H1 (cell line): ENCODE results near the gene VPS13D. TPM values are rescaled to one million over a fixed set of nuclear protein-coding genes. Genes with fewer than 3 reads are reported as not detected.

ENCODE experiments used
- CTCF ChIA-PET: fragments of 300-600 bp; sonication (Branson Sonifier 250); formaldehyde crosslinking; loops from one replicate; lab custom pipeline; 2021; ENCODE audit not compliant: partially characterized antibody; lab: Charles Lee
- POLR2A ChIA-PET: fragments of 300-600 bp; sonication (Branson Sonifier 250); formaldehyde crosslinking; loops from one replicate; lab custom pipeline; 2021; ENCODE audit warnings: inconsistent platforms; ENCODE audit not compliant: partially characterized antibody; lab: Charles Lee
- DNase-seq, 2 experiments: peaks; one replicate each; pipeline versions ENCODE4 v3.0.0 to v3.0.0-alpha.2; 2010 to 2022; ENCODE audit warnings: low spot score in 2 of 2, low read depth in 1 of 2, mixed read lengths in 1 of 2
- FAIRE-seq: peaks from 2 replicates; lab custom pipeline; 2011; peaks lifted over from hg19 to GRCh38; lab: Jason Lieb, UNC
- H2AFZ ChIP-seq: 2 replicates; pipeline ENCODE4 v1.8.1; 2012; ENCODE audit warnings: low read length, inconsistent platforms
- H2AK5ac ChIP-seq: 2 replicates; pipeline ENCODE4 v1.6.1; 2013; ENCODE audit warnings: low read depth, low read length
- H2BK120ac ChIP-seq: replicated peaks from 2 replicates; pipeline ENCODE3; 2013; ENCODE audit warnings: low read depth, low read length, inconsistent platforms
- H2BK12ac ChIP-seq: 2 replicates; pipeline ENCODE4 v1.6.1; 2013; ENCODE audit warnings: low read depth, low read length
- H2BK15ac ChIP-seq: 2 replicates; pipeline ENCODE4 v1.6.1; 2013; ENCODE audit warnings: low read length
- H2BK20ac ChIP-seq: 2 replicates; pipeline ENCODE4 v1.6.1; 2013; ENCODE audit warnings: low read length
- H2BK5ac ChIP-seq: 2 replicates; pipeline ENCODE4 v1.6.1; 2013; ENCODE audit warnings: low read depth, low read length
- H3K14ac ChIP-seq: 2 replicates; pipeline ENCODE4 v1.6.1; 2013; ENCODE audit warnings: inconsistent platforms; ENCODE audit not compliant: insufficient read length
- H3K18ac ChIP-seq: 2 replicates; pipeline ENCODE4 v1.6.1; 2013; ENCODE audit warnings: low read length; ENCODE audit errors: extremely low read depth
- H3K23ac ChIP-seq: 2 replicates; pipeline ENCODE4 v1.6.1; 2013; ENCODE audit warnings: inconsistent platforms; ENCODE audit not compliant: insufficient read length
- H3K23me2 ChIP-seq: 2 replicates; pipeline ENCODE4 v1.6.1; 2013; ENCODE audit warnings: low read depth, low read length
- H3K27ac ChIP-seq: 2 replicates; pipeline ENCODE4 v1.6.1; 2011; ENCODE audit warnings: low read depth, low read length, inconsistent platforms
- H3K27me3 ChIP-seq, 4 experiments: replicated peaks in 1 of 4; 1 replicate in 1 of 4; 2 replicates in 3 of 4; pipeline versions ENCODE4 v1.6.1 to v1.8.1; 2011 to 2013; ENCODE audit warnings: low read length in 3 of 4, mild to moderate bottlenecking in 3 of 4, inconsistent platforms in 2 of 4, mixed read lengths in 2 of 4, moderate library complexity in 1 of 4; ENCODE audit not compliant: control insufficient read depth in 3 of 4, insufficient read depth in 3 of 4; ENCODE audit errors: extremely low read depth in 1 of 4
- H3K36me3 ChIP-seq, 4 experiments: 2 replicates each; pipeline versions ENCODE4 v1.6.1 to v1.8.1; 2011 to 2013; ENCODE audit warnings: mild to moderate bottlenecking in 4 of 4, low read length in 3 of 4, moderate library complexity in 2 of 4, control low read depth in 1 of 4, inconsistent platforms in 1 of 4; ENCODE audit not compliant: insufficient read depth in 4 of 4, control insufficient read depth in 2 of 4
- H3K4ac ChIP-seq: replicated peaks from 2 replicates; pipeline ENCODE3; 2013; ENCODE audit warnings: low read length, low read depth, mixed read lengths, inconsistent platforms; ENCODE audit not compliant: insufficient read length
- H3K4me1 ChIP-seq, 4 experiments: replicated peaks in 1 of 4; 1 replicate in 1 of 4; 2 replicates in 3 of 4; pipeline versions ENCODE4 v1.6.1 to v1.8.1; 2011 to 2013; ENCODE audit warnings: low read length in 3 of 4, inconsistent platforms in 2 of 4, mixed read lengths in 1 of 4; ENCODE audit not compliant: insufficient read depth in 4 of 4, control insufficient read depth in 3 of 4
- H3K4me2 ChIP-seq, 2 experiments: 2 replicates each; pipeline versions ENCODE4 v1.6.1 to v1.8.1; 2011 to 2013; ENCODE audit warnings: low read depth in 2 of 2, low read length in 2 of 2, control low read depth in 1 of 2, inconsistent platforms in 1 of 2, mild to moderate bottlenecking in 1 of 2; ENCODE audit not compliant: insufficient read depth in 1 of 2
- H3K4me3 ChIP-seq, 4 experiments: fragments of 200-600, 300-600 bp in 1 of 4; sonication (generic), shearing (Covaris generic), sonication (Bioruptor Twin) in 1 of 4; 2 replicates each; pipeline versions ENCODE4 v1.5.1 to v1.8.1; 2011 to 2016; ENCODE audit warnings: low read length in 4 of 4, low read depth in 3 of 4, control low read depth in 2 of 4, inconsistent platforms in 2 of 4, mild to moderate bottlenecking in 2 of 4, mixed read lengths in 1 of 4, moderate library complexity in 1 of 4; ENCODE audit not compliant: insufficient read depth in 2 of 4; ENCODE audit errors: extremely low read depth in 1 of 4
- H3K56ac ChIP-seq: replicated peaks from 2 replicates; pipeline ENCODE3; 2013; ENCODE audit warnings: low read depth, mild to moderate bottlenecking, mixed read lengths, low read length, inconsistent platforms; ENCODE audit not compliant: insufficient read length
- H3K79me1 ChIP-seq: 2 replicates; pipeline ENCODE4 v1.6.1; 2013; ENCODE audit warnings: low read depth, low read length, control low read depth
- H3K79me2 ChIP-seq, 2 experiments: 2 replicates each; pipeline versions ENCODE4 v1.6.1 to v1.8.1; 2012 to 2013; ENCODE audit warnings: low read length in 2 of 2, mild to moderate bottlenecking in 2 of 2, inconsistent platforms in 1 of 2; ENCODE audit not compliant: insufficient read depth in 2 of 2, control insufficient read depth in 1 of 2
- H3K9ac ChIP-seq, 4 experiments: replicated peaks in 1 of 4; 1 replicate in 1 of 4; 2 replicates in 3 of 4; pipeline versions ENCODE4 v1.6.1 to v1.8.1; 2011 to 2013; ENCODE audit warnings: low read depth in 3 of 4, low read length in 3 of 4, control low read depth in 2 of 4, mild to moderate bottlenecking in 2 of 4, moderate library complexity in 2 of 4, inconsistent platforms in 1 of 4; ENCODE audit errors: extremely low read depth in 1 of 4
- H3K9me3 ChIP-seq, 2 experiments: 2 replicates each; pipeline versions ENCODE4 v1.6.1 to v1.8.1; 2012 to 2013; ENCODE audit warnings: mild to moderate bottlenecking in 2 of 2, moderate library complexity in 2 of 2, control low read depth in 1 of 2, inconsistent platforms in 1 of 2, low read depth in 1 of 2, low read length in 1 of 2, mixed read lengths in 1 of 2; ENCODE audit not compliant: insufficient read depth in 2 of 2
- H4K20me1 ChIP-seq, 2 experiments: replicated peaks in 1 of 2; 2 replicates each; pipeline versions ENCODE3 to v1.8.1; 2011 to 2013; ENCODE audit warnings: inconsistent platforms in 2 of 2, low read length in 2 of 2, mild to moderate bottlenecking in 1 of 2; ENCODE audit not compliant: insufficient read depth in 2 of 2, control insufficient read depth in 1 of 2
- H4K5ac ChIP-seq: 2 replicates; pipeline ENCODE4 v1.6.1; 2013; ENCODE audit warnings: low read length, low read depth, mixed read lengths, inconsistent platforms; ENCODE audit not compliant: insufficient read length
- H4K8ac ChIP-seq: 2 replicates; pipeline ENCODE4 v1.8.0; 2013; ENCODE audit warnings: mild to moderate bottlenecking, moderate library complexity, low read length, inconsistent platforms; ENCODE audit not compliant: insufficient read depth; ENCODE audit errors: extremely low read depth
- H4K91ac ChIP-seq: replicated peaks from 2 replicates; pipeline ENCODE3; 2013; ENCODE audit warnings: low read length, mixed read lengths, inconsistent platforms; ENCODE audit not compliant: insufficient read length
- CTBP2 ChIP-seq: IDR thresholded peaks from 2 replicates; pipeline ENCODE4 v1.7.0; 2011; ENCODE audit warnings: borderline replicate concordance, mild to moderate bottlenecking, moderate library complexity, mixed read lengths, low read length; ENCODE audit not compliant: insufficient read depth, insufficient read length
- EGR1 ChIP-seq: IDR thresholded peaks from 2 replicates; pipeline ENCODE4 v1.6.1; 2011; ENCODE audit warnings: low read depth, low read length, borderline replicate concordance
- GTF2F1 ChIP-seq: IDR thresholded peaks from 2 replicates; pipeline ENCODE4 v1.6.1; 2012; ENCODE audit warnings: low read depth, low read length, improper control_type of control experiment, borderline replicate concordance
- RAD21 ChIP-seq, 2 experiments: IDR thresholded peaks in 1 of 2; conservative IDR thresholded peaks in 1 of 2; 2 replicates each; pipeline ENCODE4 v1.6.1; 2011; ENCODE audit warnings: low read depth in 2 of 2, low read length in 2 of 2, improper control_type of control experiment in 1 of 2, inconsistent platforms in 1 of 2, mild to moderate bottlenecking in 1 of 2, moderate library complexity in 1 of 2
- RFX5 ChIP-seq: IDR thresholded peaks from 2 replicates; pipeline ENCODE4 v1.6.1; 2011; ENCODE audit warnings: low read depth, low read length, improper control_type of control experiment, borderline replicate concordance
- RNF2 ChIP-seq: fragments of 200-900, 300-1000 bp; sonication (generic); IDR thresholded peaks from 2 replicates; pipeline ENCODE4 v1.7.1; 2016; ENCODE audit warnings: borderline replicate concordance, low read depth, mild to moderate bottlenecking, antibody characterized with exemption, low read length; ENCODE audit not compliant: poor library complexity, severe bottlenecking; ENCODE audit errors: missing control alignments
- SIRT6 ChIP-seq: IDR thresholded peaks from one replicate; pipeline ENCODE4 v1.7.1; 2012; ENCODE audit warnings: low read length, inconsistent platforms
- SUZ12 ChIP-seq: fragments of 200-600 bp; sonication (generic); IDR thresholded peaks from 2 replicates; pipeline ENCODE4 v1.6.1; 2012; ENCODE audit warnings: mild to moderate bottlenecking, inconsistent platforms, low read length, moderate library complexity, mixed read lengths
- ZNF274 ChIP-seq: IDR thresholded peaks from 2 replicates; pipeline ENCODE4 v1.7.0; 2012; ENCODE audit warnings: low read length, borderline replicate concordance; ENCODE audit errors: extremely low read depth
- WGBS, 2 experiments: shearing (Covaris generic) in 1 of 2; methylation state at CpG; one replicate each; pipeline versions ENCODE4 v1.1.6 to v1.1.7; 2013 to 2015; ENCODE audit warnings: low lambda C conversion rate in 2 of 2, mixed read lengths in 2 of 2, inconsistent platforms in 1 of 2, low coverage in 1 of 2, missing lambda C conversion rate in 1 of 2; ENCODE audit not compliant: insufficient replicate concordance in 2 of 2, insufficient coverage in 1 of 2, insufficient read length in 1 of 2; ENCODE audit errors: extremely low coverage in 1 of 2, missing lambda C conversion rate in 1 of 2; 5-methylcytosine and 5-hydroxymethylcytosine counted together
- polyA plus RNA-seq, 7 experiments: library from polyadenylated mRNA; depleted of rRNA in 3 of 7; stranded (reverse) in 5 of 7; unstranded in 2 of 7; fragments of >200 nt in 5 of 7; fragments of 200-250 nt in 2 of 7; gene quantifications; 1 replicate in 5 of 7; 2 replicates in 1 of 7; 4 replicates in 1 of 7; pipeline versions ENCODE4 v1.2.1 to v1.2.3, GENCODE V29; 2011 to 2013; ENCODE audit warnings: missing spikeins in 2 of 7, mixed read lengths in 2 of 7
- total RNA-seq: library from RNA; stranded (reverse); fragmentation: NEBNext Ultra II Directional; extraction: Animal tissue kit (Norgen Biotek cat#: 25700); gene quantifications from 2 replicates; pipeline ENCODE4 v1.2.1, GENCODE V29; 2021

VPS13D gene
- total and polyA plus RNA-seq, 2 of the 8 experiments (the other 6 are each of a cell fraction or from before 2014, with no cell fraction given), result 10.9 to 31.2 TPM

GRCh38 chr1:12180903-12181302, 48.9 kb upstream of the VPS13D start:
- no peak overlapping the region for H2BK15ac ChIP-seq
- TF ChIP-seq RFX5 (no peak), ZNF274 (no peak), SIRT6 (no peak), SUZ12 (no peak), CTBP2 (no peak), RAD21 (IDR thresholded peaks at IDR 0.05 in 1 of 2, conservative IDR thresholded peaks at IDR 0.05 in 1 of 2; ENCODE audit: low read depth in 2 of 2, low read length in 2 of 2) (no peak), RNF2 (no peak), GTF2F1 (no peak), EGR1 (no peak)
- CTCF ChIA-PET, result interaction anchor here (1.6 to 5.0 kb wide), 3 partner anchors 12 to 56 kb away, joined by 5 to 29 read pairs (median 9); no protein-coding TSS in a partner anchor

More at GRCh38 chr1:12180903-12181302, 48.9 kb upstream of the VPS13D start:
- Histone ChIP-seq H2AFZ (no peak overlapping the region), H3K4me2 (no peak overlapping the region), H4K5ac (no peak overlapping the region), H4K20me1 (no peaks in the 10 kb centered on the region), H3K79me2 (no peaks in the 10 kb centered on the region), H2BK120ac (no peak overlapping the region), H3K27ac (no peak overlapping the region), H3K27me3 (no peaks in the 10 kb centered on the region), H3K79me1 (no peaks in the 10 kb centered on the region), H3K23ac (no peak overlapping the region), H3K36me3 (no peaks in the 10 kb centered on the region), H3K14ac (no peak overlapping the region), H2BK20ac (no peak overlapping the region), H3K4me1 (peaks cover 0 to 16% (median 3%) of the 10 kb centered on the region in 4 experiments; a peak in 4 of 7 replicates), H3K4ac (no peak overlapping the region), H2AK5ac (no peak overlapping the region), H3K56ac (no peak overlapping the region), H3K9me3 (peaks cover 0 to 13% of the 10 kb centered on the region in 2 experiments; a peak in 1 of 4 replicates), H3K23me2 (no peaks in the 10 kb centered on the region), H2BK5ac (no peak overlapping the region), H4K8ac (no peak overlapping the region), H3K9ac (no peak overlapping the region), H4K91ac (peak overlapping the region; percentile 17), H3K18ac (no peak overlapping the region), H2BK12ac (no peak overlapping the region), H3K4me3 (no peak overlapping the region)
- 88% methylated on average over 7 of the region's 7 CpGs; no CpG with 5 or more reads in 1 of the 2 experiments for WGBS, 2 experiments
- DNase-seq (no peak), FAIRE-seq (no peak)
- POLR2A ChIA-PET, result interaction anchor here (1.5 kb wide), 1 partner anchor 12 kb away, joined by 8 read pairs; no protein-coding TSS in a partner anchor
